ENCODE data around the gene ST14.

- TF ChIP-seq CTCF (IDR thresholded peaks at IDR 0.05): no peak
- TF ChIP-seq POLR2A (IDR thresholded peaks at IDR 0.05): no peak
These were observed 32.3 kb downstream of the ST14 start for GRCh38 chr11:130191896-130192295.

All from adrenal gland (tissue), 5 donors.